HG02970 (cell line): Measurements from ENCODE around the gene FBLL1.
"Not testable (repeated sequence)": the region's sequence is repeated elsewhere in the genome, so short reads cannot be mapped to it uniquely, and the experiment has no call there.

Experiments
- ATAC-seq: cut with Tn5 transposase; IDR thresholded peaks from one replicate; pipeline ENCODE4 v1.9.1; 2021; ENCODE audit warnings: mild to moderate bottlenecking, moderate library complexity, moderate number of reproducible peaks; ENCODE audit not compliant: unreplicated experiment, low FRiP score

Gene FBLL1

DNA sequence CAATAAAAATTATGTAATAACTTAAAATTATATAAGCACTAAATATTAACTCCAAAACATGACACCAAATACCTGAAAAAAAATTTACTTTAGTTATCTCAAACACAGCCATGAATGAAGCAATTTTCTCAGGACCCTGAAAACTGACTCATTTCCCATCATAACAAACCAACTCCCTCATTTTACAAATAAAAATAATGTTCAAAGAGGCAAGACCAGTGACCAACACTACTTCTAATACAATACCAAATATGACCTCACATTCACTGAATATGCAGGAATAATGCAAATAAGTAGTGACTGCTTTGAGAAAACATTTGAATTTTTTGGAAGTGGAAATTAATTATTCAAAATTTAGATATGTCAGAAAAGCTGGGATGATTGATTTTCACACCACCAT lies 21.6 kb downstream of the FBLL1 start:
- no peak for ATAC-seq

DNA sequence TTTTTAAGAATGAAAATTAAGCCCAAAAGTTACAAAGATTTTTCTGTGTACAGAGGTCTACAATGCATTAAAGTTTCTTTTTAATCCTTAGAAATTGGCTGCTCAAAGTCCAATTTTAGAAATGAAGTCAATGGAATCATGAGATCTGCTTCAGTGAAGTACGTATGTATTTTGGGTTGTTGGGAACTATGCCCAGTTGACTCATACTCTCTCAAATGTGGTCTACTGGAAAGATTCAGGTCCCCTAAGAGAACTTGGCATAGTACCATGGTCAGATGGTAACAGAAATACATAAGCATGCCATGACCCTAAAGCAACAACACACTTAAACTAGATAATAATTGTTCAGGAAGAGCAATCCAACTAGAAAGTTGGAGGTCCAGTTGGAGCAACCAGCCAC lies 23.0 kb downstream of the FBLL1 start:
- no peak for ATAC-seq

DNA sequence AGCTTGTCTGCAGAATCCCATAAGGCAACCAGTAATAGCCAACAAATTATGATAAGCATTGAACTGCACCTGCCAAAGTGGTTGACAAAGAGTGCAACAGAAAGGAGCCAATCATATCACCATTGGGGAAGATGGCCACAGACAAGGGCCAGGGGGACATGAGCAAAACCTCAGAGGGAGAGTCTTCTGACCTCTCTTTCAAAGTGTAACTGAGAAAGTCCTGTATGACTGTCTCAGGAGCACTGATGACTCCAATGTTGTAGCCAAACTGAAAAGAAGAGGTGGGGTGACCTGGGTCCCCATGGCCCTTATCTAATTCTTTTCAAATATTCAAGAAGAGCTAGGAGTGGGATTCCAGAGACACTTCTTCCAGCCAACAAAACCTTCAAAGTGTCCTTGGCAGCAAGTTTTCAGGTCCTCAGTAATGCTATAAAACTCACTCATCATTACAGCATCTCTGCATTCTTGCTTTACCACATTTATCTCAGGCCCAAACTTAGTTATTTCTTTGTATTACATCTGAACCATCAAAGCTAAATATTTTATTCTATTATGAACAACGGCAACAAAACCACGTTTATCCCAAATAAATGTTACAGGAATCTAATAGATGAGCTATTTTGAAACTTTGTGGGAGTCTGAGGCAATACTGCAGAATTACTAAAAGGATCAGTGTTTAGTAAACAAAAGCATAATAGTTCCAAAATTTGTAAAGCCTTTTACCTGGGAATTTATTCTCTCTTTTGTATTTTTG lies 24.4 kb downstream of the FBLL1 start:
- ATAC-seq: no peak

DNA sequence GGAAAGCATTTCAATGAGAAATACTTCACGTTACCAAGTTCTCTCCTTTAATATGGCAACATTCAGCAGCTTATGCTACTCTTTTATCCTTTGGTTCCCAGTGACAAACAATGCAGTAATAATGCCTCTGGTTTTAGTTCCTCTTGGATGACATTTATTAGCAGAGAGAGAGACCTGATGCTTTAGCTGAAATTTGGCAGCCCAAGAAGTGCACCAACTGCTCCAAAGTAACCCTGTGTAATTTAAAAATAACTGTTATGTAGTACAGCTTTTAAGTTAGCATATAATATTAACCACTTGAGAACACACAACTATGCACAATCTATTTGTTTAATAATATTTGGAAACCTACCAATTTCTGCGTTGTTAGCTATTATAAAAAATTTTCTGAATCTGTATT lies 28.3 kb downstream of the FBLL1 start:
- ATAC-seq: no peak

DNA sequence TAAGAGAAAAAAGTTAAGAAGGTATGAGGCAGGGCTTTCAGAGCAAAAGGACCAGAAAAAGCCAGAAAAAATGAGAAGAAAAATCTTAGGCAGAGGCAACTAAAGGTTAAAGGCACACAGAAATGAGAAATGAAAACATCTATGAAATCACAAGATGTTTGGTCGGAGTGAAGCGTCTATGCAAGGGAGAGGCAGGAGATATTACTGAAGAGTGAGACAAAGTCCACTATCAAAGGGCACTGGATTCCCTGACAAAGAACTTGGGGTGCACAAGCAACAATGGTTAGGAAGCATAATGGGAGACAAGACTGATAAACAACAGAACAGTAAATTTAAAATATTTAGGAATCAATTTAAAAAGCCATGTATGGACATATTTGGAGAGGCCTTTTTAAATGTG lies 33.2 kb downstream of the FBLL1 start:
- no peak for ATAC-seq

DNA sequence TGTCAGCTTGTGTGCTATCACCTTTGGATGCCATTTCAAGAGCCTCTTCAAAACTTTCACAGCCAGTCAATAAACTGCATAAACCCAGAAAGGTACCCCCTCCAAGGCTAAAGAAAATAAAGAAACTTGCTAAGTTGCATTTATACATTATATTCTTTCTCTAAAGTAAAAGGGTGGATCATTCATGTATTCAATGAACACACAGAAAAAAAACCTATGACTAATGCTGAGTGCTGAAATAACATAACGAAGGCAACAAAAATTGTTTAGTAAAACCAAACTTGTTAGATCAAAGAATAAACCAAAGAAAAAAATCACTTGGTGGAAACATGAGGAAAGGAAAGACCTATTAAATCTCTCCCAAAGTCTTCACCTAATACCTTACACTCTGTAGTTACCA lies 34.9 kb downstream of the FBLL1 start:
- ATAC-seq: no peak

DNA sequence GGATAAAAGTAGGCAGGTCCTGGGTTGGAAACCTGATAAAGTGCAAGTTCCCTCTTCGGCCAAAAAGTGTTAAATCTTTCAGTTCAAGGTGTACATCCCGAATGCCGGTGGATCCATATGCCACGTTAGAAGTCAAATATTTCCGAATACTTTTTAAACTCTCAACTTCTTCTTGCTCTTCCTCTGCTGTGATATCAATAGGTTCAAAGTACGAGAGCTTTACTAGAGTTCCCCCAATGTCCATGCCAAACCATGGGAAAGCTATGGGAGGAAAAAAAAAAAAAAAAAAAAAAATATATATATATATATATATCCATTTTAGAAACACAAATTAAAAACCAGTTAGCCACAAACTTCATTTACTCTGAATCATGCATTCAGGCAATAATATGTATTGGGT lies 39.6 kb downstream of the FBLL1 start:
- no peak for ATAC-seq

DNA sequence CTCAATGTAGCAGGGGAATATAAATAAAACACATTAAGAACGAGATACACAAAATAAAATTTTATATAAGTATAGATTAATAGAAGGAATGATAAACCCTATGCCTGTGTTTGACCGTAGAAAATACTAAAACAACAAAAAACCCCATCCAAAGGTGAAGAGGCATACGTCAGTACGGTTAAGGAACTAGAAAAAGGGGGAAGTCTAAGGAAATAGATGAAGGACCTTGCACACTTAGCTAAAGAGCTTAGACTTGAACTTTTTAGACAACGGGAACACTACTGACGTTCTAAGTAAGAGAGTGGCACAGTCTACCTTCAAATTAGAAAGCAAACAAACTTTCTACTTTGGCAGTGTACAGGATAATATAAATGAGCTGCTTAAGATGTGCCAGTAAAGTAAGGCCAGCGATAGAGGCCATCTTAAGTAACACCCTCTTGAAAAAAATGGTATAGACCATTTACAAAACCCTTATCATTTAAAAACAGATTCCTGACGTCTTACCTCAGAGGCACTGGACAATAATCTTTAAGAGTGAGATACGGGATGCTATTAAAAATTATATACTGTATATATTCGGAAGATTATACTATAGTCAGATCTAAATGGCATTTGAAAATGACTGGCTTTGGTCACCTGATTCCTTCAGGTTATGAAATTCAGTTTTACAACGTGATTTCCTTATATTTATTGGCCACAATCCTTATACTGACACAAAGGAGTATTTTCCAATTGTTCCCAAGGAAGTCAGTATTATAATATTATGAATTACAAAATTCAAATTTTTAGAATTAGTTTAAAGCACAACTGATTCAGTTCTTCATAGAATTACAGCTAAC lies 41.6 kb downstream of the FBLL1 start:
- no peak for ATAC-seq

DNA sequence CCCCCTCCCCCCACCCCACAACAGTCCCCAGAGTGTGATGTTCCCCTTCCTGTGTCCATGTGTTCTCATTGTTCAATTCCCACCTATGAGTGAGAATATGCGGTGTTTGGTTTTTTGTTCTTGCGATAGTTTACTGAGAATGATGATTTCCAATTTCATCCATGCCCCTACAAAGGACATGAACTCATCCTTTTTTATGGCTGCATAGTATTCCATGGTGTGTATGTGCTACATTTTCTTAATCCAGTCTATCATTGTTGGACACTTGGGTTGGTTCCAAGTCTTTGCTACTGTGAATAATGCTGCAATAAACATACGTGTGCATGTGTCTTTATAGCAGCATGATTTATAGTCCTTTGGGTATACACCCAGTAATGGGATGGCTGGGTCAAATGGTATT lies 44.6 kb downstream of the FBLL1 start:
- not testable (repeated sequence) for ATAC-seq

DNA sequence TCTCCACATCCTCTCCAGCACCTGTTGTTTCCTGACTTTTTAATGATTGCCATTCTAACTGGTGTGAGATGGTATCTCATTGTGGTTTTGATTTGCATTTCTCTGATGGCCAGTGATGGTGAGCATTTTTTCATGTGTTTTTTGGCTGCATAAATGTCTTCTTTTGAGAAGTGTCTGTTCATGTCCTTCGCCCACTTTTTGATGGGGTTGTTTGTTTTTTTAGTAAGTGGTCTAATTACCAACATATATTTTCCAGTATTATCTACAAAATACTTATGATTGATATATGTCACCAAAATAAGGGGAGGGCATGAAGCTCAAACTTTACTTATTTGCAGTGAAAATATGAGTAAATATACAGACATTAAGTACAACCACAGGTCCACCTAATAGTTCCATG lies 45.1 kb downstream of the FBLL1 start:
- not testable (repeated sequence) for ATAC-seq

DNA sequence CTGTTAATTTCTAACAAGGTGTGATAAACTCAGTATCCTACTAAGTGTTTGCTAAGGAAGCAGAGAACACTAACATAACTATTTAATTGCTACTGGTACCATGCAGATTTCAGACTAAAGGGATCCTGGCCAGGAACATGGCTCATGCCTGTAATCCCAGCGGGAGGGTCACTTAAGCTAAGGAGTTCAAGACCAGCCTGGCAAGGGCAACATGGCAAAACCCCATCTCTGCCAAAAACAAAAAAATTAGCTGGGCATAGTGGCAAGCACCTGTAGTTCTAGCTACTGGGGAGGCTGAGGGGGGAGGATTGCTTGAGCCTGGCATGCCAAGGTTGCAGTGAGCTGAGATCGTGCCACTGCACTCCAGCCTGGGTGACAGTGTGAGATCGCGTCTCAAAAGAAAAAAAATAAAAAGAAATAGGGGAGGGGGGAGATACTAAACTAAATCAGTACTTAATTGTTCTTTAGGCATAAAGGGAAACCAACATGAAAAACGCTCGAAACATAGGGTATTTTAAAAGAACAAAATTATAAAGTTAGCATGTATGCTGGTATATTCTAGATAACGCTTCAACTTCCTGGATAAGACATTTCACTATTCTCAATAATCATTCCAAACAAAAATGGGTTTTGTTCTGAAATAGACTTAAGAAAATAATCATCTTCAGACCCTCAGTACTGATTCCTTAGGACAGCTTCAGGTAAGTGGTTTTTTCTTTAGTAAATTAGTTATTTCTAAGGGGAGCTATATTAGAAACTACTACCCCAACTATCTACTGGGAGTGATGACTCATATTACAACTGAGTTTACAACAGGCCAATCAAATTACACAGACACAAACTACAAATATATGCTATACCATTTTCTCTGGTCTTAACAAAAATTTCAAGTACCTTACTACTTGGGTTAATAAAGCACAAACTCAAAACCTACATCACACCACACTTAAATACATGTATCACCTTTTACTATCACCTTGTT lies 46.6 kb downstream of the FBLL1 start:
- ATAC-seq: no peak

DNA sequence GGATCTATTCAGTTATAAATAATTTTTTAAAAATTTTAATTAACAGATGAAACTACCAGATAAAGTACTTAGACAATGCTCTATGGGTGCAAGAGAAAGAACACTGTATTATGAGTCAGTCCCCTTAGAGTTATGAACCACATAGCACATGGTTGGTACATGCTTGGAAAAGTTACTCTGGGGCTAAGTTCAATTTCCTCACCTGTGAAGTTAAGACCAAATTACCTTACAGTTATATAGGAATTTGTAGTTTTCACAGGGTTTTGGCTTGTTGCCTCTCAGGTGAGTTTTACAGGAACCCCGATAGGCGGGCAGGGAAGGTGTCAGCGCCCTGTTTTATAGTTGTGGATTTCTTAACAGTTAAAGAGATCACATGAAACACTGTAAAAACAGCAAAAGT lies 48.9 kb downstream of the FBLL1 start:
- no peak for ATAC-seq

DNA sequence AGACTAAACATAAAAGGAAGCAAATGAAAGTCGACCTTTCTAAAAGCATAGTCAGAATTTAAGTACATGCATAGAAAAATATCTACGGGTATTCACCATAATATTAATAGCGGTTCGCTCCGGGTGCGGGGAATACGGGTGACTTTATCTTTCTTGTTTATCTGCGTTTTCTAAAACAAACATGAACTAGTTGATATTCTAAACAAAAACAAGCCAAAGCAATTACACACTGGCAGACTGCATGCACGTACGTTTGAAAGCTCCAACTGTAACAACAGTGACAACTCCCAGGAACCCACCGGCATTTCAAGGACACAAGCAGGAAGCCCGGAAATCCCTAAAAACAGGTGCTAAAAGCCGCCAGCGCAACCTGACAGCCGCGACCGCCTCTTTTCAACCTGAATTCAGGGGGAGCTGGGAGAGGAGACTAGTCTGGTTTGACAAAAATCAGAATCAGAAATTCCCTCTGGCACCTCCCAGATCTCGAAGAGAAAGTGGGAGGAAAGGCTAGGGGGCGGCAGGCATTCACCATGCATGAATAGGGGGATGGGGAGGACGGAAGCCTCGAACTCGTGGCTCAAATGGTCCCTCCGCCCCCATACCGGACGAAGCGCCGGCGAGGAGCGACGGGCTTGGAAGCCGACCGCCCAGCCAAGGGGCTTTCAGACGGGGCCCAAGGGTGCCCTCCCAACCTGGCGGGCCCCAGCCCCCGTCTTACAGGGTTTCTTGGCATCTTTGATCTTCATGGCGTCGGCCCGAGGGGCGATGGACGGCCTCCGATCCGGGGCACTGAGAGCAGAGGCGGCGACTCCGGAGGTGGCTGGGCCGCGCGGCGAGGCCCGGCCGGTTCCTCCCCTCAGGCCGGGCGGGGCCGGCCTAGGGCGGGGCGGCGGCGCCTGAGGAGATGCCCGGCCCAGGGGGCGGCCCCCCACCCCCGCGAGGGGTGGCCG lies 49.7 kb downstream of the FBLL1 start, which contains the start of gene PANK3:
TSS of gene PANK3 (minus strand) at position 831 of the 950 bp plus-strand sequence. CDS start at position 746, 85 bp downstream.
- ATAC-seq: peak; percentile 57

DNA sequence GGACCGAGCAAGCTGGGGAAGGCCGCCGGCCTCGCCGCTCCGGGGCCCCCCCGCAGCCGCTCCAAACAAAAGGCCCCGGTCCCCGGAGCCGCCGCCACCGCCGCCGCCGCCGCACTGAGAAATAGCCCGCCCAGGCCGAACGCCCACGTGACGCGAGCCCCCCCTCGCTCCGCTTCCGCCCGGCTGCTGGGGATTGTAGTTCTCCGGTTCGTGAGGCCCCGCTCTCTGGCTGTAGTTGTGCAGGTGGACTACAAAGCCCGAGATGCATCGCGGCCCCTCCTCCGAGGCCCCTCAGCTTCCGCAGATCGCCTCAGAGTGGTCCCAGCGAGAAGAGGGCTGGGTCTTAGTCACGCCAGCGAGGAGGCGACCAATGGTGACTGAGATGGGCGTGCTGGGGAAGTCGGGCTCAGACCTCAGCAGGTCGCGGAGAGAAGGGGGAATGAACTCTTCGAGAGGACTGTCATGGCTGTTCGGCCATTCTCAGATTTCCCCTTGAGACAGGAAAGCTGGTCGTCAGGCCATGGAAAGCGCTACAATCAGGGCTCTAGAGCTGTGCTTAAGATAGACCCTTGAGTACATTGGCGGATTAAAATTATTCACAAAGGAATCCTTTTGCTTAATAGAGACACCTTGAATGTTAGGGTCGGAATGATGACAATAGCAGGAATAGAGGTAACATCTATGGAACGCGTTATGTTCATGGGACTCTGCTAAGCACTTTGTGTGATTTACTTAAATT lies 50.6 kb downstream of the FBLL1 start:
- peak; percentile 96 for ATAC-seq

DNA sequence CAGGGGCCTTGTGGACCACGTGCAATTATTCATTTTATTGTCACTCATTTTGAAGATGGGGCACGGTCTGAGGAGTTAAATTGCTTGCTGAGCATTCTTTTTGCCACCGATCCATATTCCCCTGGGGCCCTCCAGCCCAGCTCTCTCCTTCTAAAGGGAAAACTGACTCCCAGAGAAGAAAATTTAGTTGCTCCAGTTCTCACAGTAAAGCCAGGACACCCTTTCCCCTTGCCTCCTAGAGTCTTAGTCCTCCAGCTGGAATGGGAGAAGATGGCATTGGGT lies 51.1 kb downstream of the FBLL1 start:
- no peak for ATAC-seq
